ENCODE results near the gene TECPR1.

The TECPR1 gene

GRCh38 chr7:98251601-98252424 is at the start of gene TECPR1:
Gene TECPR1, minus strand, starts transcription at chr7:98252232. Its CDS starts 6,086 bp downstream, at chr7:98246146.
- DNase-seq (ENCODE audit: low read depth in 2 of 2), result peak; percentile 85 to 87

- no peak for DNase-seq (ENCODE audit: low read depth in 2 of 2)
Observed at GRCh38 chr7:98300595-98301372, 48.8 kb upstream of the TECPR1 start.

GRCh38 chr7:98297626-98298286 is 45.7 kb upstream of the TECPR1 start:
- DNase-seq (ENCODE audit: low read depth in 2 of 2), result no peak

- DNase-seq (ENCODE audit: low read depth in 2 of 2), result no peak
Observed at GRCh38 chr7:98296833-98297232, 44.8 kb upstream of the TECPR1 start.

GRCh38 chr7:98295467-98296192 is 43.6 kb upstream of the TECPR1 start:
- DNase-seq (ENCODE audit: low read depth in 2 of 2), result no peak

GRCh38 chr7:98294798-98295382 is 42.9 kb upstream of the TECPR1 start:
- peak; percentile 9 to 19 for DNase-seq (ENCODE audit: low read depth in 2 of 2)

- no peak for DNase-seq (ENCODE audit: low read depth in 2 of 2)
Observed at GRCh38 chr7:98294326-98294725, 42.3 kb upstream of the TECPR1 start.

- DNase-seq (ENCODE audit: low read depth in 2 of 2), result no peak
Observed at GRCh38 chr7:98293746-98294145, 41.7 kb upstream of the TECPR1 start.

GRCh38 chr7:98293265-98293664 is 41.2 kb upstream of the TECPR1 start:
- no peak for DNase-seq (ENCODE audit: low read depth in 2 of 2)

- no peak for DNase-seq (ENCODE audit: low read depth in 2 of 2)
Observed at GRCh38 chr7:98291717-98292116, 39.7 kb upstream of the TECPR1 start.

GRCh38 chr7:98289333-98289875 is 37.4 kb upstream of the TECPR1 start:
- no peak for DNase-seq (ENCODE audit: low read depth in 2 of 2)

GRCh38 chr7:98288064-98288823 is 36.2 kb upstream of the TECPR1 start:
- DNase-seq (ENCODE audit: low read depth in 2 of 2), result no peak

- DNase-seq (ENCODE audit: low read depth in 2 of 2), result no peak
Observed at GRCh38 chr7:98287486-98287959, 35.5 kb upstream of the TECPR1 start.

GRCh38 chr7:98286701-98287485 is 34.9 kb upstream of the TECPR1 start:
- no peak for DNase-seq (ENCODE audit: low read depth in 2 of 2)

GRCh38 chr7:98286093-98286539 is 34.1 kb upstream of the TECPR1 start:
- no peak for DNase-seq (ENCODE audit: low read depth in 2 of 2)

GRCh38 chr7:98285157-98286092 is 33.4 kb upstream of the TECPR1 start:
- DNase-seq (ENCODE audit: low read depth in 2 of 2), result no peak

- DNase-seq (ENCODE audit: low read depth in 2 of 2), result no peak
Observed at GRCh38 chr7:98284335-98285036, 32.5 kb upstream of the TECPR1 start.

- no peak for DNase-seq (ENCODE audit: low read depth in 2 of 2)
Observed at GRCh38 chr7:98283887-98284222, 31.8 kb upstream of the TECPR1 start.

Measured in stimulated activated CD8-positive, alpha-beta memory T cell treated with anti-CD3 and anti-CD28 coated beads, Interleukin-2, amount 100 ng/mL, for 48 hours (primary cell).